Effector CD8-positive, alpha-beta T cell (primary cell): ENCODE measurements around the gene NADK.
"Not testable (repeated sequence)": the region's sequence is repeated elsewhere in the genome, so short reads cannot be mapped to it uniquely, and the experiment has no call there.

Experiments used
- DNase-seq: peaks from one replicate; lab custom pipeline; 2025; lab: John Stamatoyannopoulos, UW

NADK gene

GRCh38 chr1:1763657-1764621, 14.3 kb downstream of the NADK start:
- DNase-seq = no peak

GRCh38 chr1:1761504-1762376, 16.5 kb downstream of the NADK start:
- DNase-seq = no peak

- DNase-seq = no peak
Observed at GRCh38 chr1:1760715-1761114, 17.6 kb downstream of the NADK start.

GRCh38 chr1:1760345-1760650, 18.0 kb downstream of the NADK start:
- DNase-seq = no peak

- DNase-seq = no peak
Observed at GRCh38 chr1:1759456-1760344, 18.6 kb downstream of the NADK start.

- no peak for DNase-seq
Observed at GRCh38 chr1:1758692-1759455, 19.4 kb downstream of the NADK start.

- DNase-seq = no peak
Observed at GRCh38 chr1:1758059-1758621, 20.1 kb downstream of the NADK start.

GRCh38 chr1:1757422-1758058, 20.7 kb downstream of the NADK start:
- no peak for DNase-seq

- no peak for DNase-seq
Observed at GRCh38 chr1:1756661-1757421, 21.4 kb downstream of the NADK start.

GRCh38 chr1:1755852-1756251, 22.4 kb downstream of the NADK start:
- DNase-seq = no peak

- DNase-seq = no peak
Observed at GRCh38 chr1:1755426-1755825, 22.8 kb downstream of the NADK start.

GRCh38 chr1:1754051-1754815, 24.0 kb downstream of the NADK start:
- DNase-seq = no peak

GRCh38 chr1:1753607-1754005, 24.7 kb downstream of the NADK start:
- no peak for DNase-seq

GRCh38 chr1:1752636-1753606, 25.3 kb downstream of the NADK start:
- DNase-seq = no peak

GRCh38 chr1:1752190-1752589, 26.1 kb downstream of the NADK start:
- DNase-seq = no peak

- DNase-seq = not testable (repeated sequence)
Observed at GRCh38 chr1:1749941-1750340, 28.3 kb downstream of the NADK start.

- no peak for DNase-seq
Observed at GRCh38 chr1:1748686-1749321, 29.5 kb downstream of the NADK start.
